B cell (primary cell): Measurements from ENCODE around the gene CADPS. TPM values are rescaled to one million over a fixed set of nuclear protein-coding genes. Genes with fewer than 3 reads are reported as not detected.

Source experiments
- ATAC-seq: fragments of 200-7000 bp; cut with Tn5 transposase; one replicate; pipeline ENCODE4 v1.10.0; 2021; ENCODE audit warnings: low read depth, mild to moderate bottlenecking, moderate number of reproducible peaks, moderate library complexity
- CTCF ChIA-PET: fragments of 350-600 bp; sonication (Branson Sonifier 250); formaldehyde crosslinking; loops from one replicate; lab custom pipeline; 2021; ENCODE audit warnings: antibody characterized with exemption, inconsistent platforms; lab: Charles Lee
- POLR2A ChIA-PET: fragments of 350-600 bp; sonication (Branson Sonifier 250); formaldehyde crosslinking; loops from one replicate; lab custom pipeline; 2021; ENCODE audit warnings: antibody characterized with exemption; lab: Charles Lee
- DNase-seq: peaks from one replicate; pipeline ENCODE4 v3.0.0; 2013
- H2AFZ ChIP-seq: 2 replicates; pipeline ENCODE4 v1.6.1; 2012; ENCODE audit warnings: mild to moderate bottlenecking, low read depth, low read length; ENCODE audit not compliant: insufficient read depth, poor library complexity, severe bottlenecking
- H3K27ac ChIP-seq, 2 donors: 1 replicate in 1 of 2; 2 replicates in 1 of 2; pipeline ENCODE4 v1.5.1; 2012 to 2013; ENCODE audit warnings: low read length in 2 of 2, mild to moderate bottlenecking in 2 of 2, moderate library complexity in 1 of 2
- H3K27me3 ChIP-seq, 4 experiments: fragments of 200-600 bp in 1 of 4; sonication (generic) in 1 of 4; replicated peaks in 1 of 4; 1 replicate in 2 of 4; 2 replicates in 2 of 4; pipeline versions ENCODE4 v1.6.1 to v1.7.0; 2013 to 2016; ENCODE audit warnings: low read length in 3 of 4, mild to moderate bottlenecking in 2 of 4, mixed read lengths in 1 of 4, moderate library complexity in 1 of 4; ENCODE audit not compliant: insufficient read depth in 4 of 4, control insufficient read depth in 3 of 4; ENCODE audit errors: control extremely low read depth in 1 of 4
- H3K36me3 ChIP-seq, 2 experiments: replicated peaks in 1 of 2; 1 replicate in 1 of 2; 2 replicates in 1 of 2; pipeline versions ENCODE4 v1.6.1 to v1.7.1; 2013; ENCODE audit warnings: low read length in 1 of 2; ENCODE audit not compliant: insufficient read depth in 2 of 2, control insufficient read depth in 1 of 2; ENCODE audit errors: control extremely low read depth in 1 of 2, extremely low read depth in 1 of 2
- H3K4me1 ChIP-seq, 2 donors: fragments of 200-600 bp in 1 of 2; sonication (generic) in 1 of 2; 1 replicate in 1 of 2; 2 replicates in 1 of 2; pipeline versions ENCODE4 v1.5.1 to v1.6.1; 2013 to 2017; ENCODE audit warnings: low read length in 2 of 2; ENCODE audit not compliant: control insufficient read depth in 2 of 2, insufficient read depth in 2 of 2
- H3K4me2 ChIP-seq: replicated peaks from 2 replicates; pipeline ENCODE3; 2012; ENCODE audit warnings: mild to moderate bottlenecking, low read depth, low read length; ENCODE audit not compliant: poor library complexity, severe bottlenecking
- H3K4me3 ChIP-seq, 5 experiments: fragments of 200-600 bp in 1 of 5; sonication (generic) in 1 of 5; 1 replicate in 3 of 5; 2 replicates in 2 of 5; pipeline versions ENCODE4 v1.5.1 to v1.7.0; 2011 to 2016; ENCODE audit warnings: low read length in 4 of 5, mild to moderate bottlenecking in 4 of 5, low read depth in 2 of 5, control low read depth in 1 of 5, moderate library complexity in 1 of 5; ENCODE audit not compliant: insufficient read depth in 1 of 5; ENCODE audit errors: control extremely low read depth in 1 of 5, extremely low read depth in 1 of 5
- H3K79me2 ChIP-seq: fragments of 200-600 bp; sonication (generic); one replicate; pipeline ENCODE4 v1.6.0; 2016; ENCODE audit warnings: low read length; ENCODE audit not compliant: control insufficient read depth, insufficient read depth
- H3K9ac ChIP-seq: fragments of 200-600 bp; sonication (generic); 2 replicates; pipeline ENCODE4 v1.6.1; 2017; ENCODE audit warnings: mild to moderate bottlenecking, low read length, moderate library complexity
- H3K9me3 ChIP-seq, 3 donors: one replicate each; pipeline versions ENCODE4 v1.6.1 to v1.7.1; 2013; ENCODE audit warnings: low read length in 2 of 3; ENCODE audit not compliant: control insufficient read depth in 2 of 3, insufficient read depth in 1 of 3; ENCODE audit errors: control extremely low read depth in 1 of 3
- H4K20me1 ChIP-seq: 2 replicates; pipeline ENCODE4 v1.6.0; 2012; ENCODE audit warnings: mild to moderate bottlenecking, low read length; ENCODE audit not compliant: insufficient read depth, control insufficient read depth, poor library complexity, severe bottlenecking
- H3K27ac Mint-ChIP-seq: one replicate; pipeline ENCODE4 v1.8.0; 2021; ENCODE audit warnings: mixed read lengths
- H3K27me3 Mint-ChIP-seq: one replicate; pipeline ENCODE4 v1.8.0; 2021; ENCODE audit warnings: mixed read lengths
- H3K4me1 Mint-ChIP-seq: one replicate; pipeline ENCODE4 v1.8.0; 2021; ENCODE audit warnings: mixed read lengths
- H3K4me3 Mint-ChIP-seq: one replicate; pipeline ENCODE4 v1.8.0; 2021; ENCODE audit warnings: mixed read lengths
- H3K9me3 Mint-ChIP-seq: one replicate; pipeline ENCODE4 v1.8.0; 2022; ENCODE audit warnings: mixed read lengths; ENCODE audit not compliant: insufficient read depth
- CTCF ChIP-seq: fragments of 200-600 bp; IDR thresholded peaks from one replicate; pipeline ENCODE4 v1.8.0; 2022; ENCODE audit warnings: antibody characterized with exemption, mild to moderate bottlenecking
- EZH2 ChIP-seq: IDR thresholded peaks from 2 replicates; pipeline ENCODE4 v1.6.1; 2012; ENCODE audit warnings: borderline replicate concordance, low read depth, mild to moderate bottlenecking, moderate library complexity, low read length; ENCODE audit not compliant: insufficient read depth, poor library complexity, severe bottlenecking
- WGBS: methylation state at CpG from one replicate; pipeline ENCODE4 v1.1.5; 2013; ENCODE audit warnings: missing lambda C conversion rate; ENCODE audit not compliant: insufficient coverage; 5-methylcytosine and 5-hydroxymethylcytosine counted together
- intact Hi-C: fragments of 100-400 bp; cut with micrococcal nuclease; formaldehyde crosslinking; loops from one replicate; pipeline ENCODE4 v1.10.0; 2022
- polyA plus RNA-seq: library from polyadenylated mRNA; depleted of rRNA; stranded (reverse); fragments of >200 nt; gene quantifications from 2 replicates; pipeline ENCODE4 v1.2.3, GENCODE V29; 2012
- total RNA-seq, 2 donors: library from RNA; stranded (reverse); fragments of 120-200 nt in 1 of 2; gene quantifications; 1 replicate in 1 of 2; 2 replicates in 1 of 2; pipeline versions ENCODE4 v1.2.3 to v1.2.4, GENCODE V29; 2013 to 2022

CADPS gene
- total and polyA plus RNA-seq, 2 donors (not counting 1 experiment from before 2014, with no cell fraction given), result 0.16 to 0.22 TPM

GRCh38 chr3:62587169-62587568 is 288.0 kb downstream of the CADPS start:
- peaks cover 7% of the 10 kb centered on the region for H3K27me3 Mint-ChIP-seq
- intact Hi-C loops, result no loop called here
- no peak overlapping the region for H3K27ac ChIP-seq
- ChIA-PET POLR2A (no interaction called here), CTCF (no interaction called here)
- H3K27ac Mint-ChIP-seq, result no peak overlapping the region
- no peaks in the 10 kb centered on the region for H3K4me1 ChIP-seq
- H3K4me2 ChIP-seq, result no peak overlapping the region
- H3K9me3 ChIP-seq, result peaks cover 0 to 10% (median 0%) of the 10 kb centered on the region in 3 donors
- TF ChIP-seq EZH2 (no peak), CTCF (no peak)
- no peak for ATAC-seq
- H3K79me2 ChIP-seq, result no peaks in the 10 kb centered on the region
- H3K9me3 Mint-ChIP-seq, result peaks cover 3% of the 10 kb centered on the region
- no peak overlapping the region for H3K9ac ChIP-seq
- no peak for DNase-seq
- H4K20me1 ChIP-seq, result no peaks in the 10 kb centered on the region
- no peak overlapping the region for H3K4me3 ChIP-seq
- no peaks in the 10 kb centered on the region for H3K4me1 Mint-ChIP-seq
- no peaks in the 10 kb centered on the region for H3K36me3 ChIP-seq
- H3K27me3 ChIP-seq, result no peaks in the 10 kb centered on the region
- no peak overlapping the region for H2AFZ ChIP-seq
- H3K4me3 Mint-ChIP-seq, result no peak overlapping the region
- 96% methylated on average over 2 of the region's 5 CpGs for WGBS

DNA sequence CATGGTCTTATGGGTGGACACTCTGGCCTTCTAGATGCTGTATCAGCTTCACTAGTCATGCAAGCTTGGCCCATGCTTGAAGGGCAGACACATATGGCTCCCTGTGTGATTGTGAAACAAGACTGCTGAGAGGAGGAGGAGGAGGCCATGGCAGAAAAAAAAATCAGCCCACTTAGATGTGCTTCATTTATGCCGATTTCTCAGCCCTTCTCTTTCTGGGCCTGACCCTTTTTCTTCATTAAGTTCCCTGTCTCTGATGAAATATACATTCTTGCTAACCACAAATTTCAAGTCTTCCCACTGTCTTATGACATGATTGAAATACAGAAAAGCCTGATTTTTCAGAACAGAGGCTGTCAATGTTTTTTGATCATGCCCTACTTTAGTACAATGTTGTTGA is 288.9 kb downstream of the CADPS start:
- Histone ChIP-seq H3K4me1 (no peaks in the 10 kb centered on the region), H3K36me3 (no peaks in the 10 kb centered on the region), H3K9ac (no peak overlapping the region), H3K27ac (no peak overlapping the region), H4K20me1 (no peaks in the 10 kb centered on the region), H3K9me3 (peaks cover 0 to 11% (median 0%) of the 10 kb centered on the region in 3 donors), H3K4me3 (no peak overlapping the region), H3K79me2 (no peaks in the 10 kb centered on the region), H3K27me3 (no peaks in the 10 kb centered on the region), H3K4me2 (no peak overlapping the region), H2AFZ (no peak overlapping the region)
- TF ChIP-seq EZH2 (no peak), CTCF (no peak)
- ChIA-PET POLR2A (no interaction called here), CTCF (no interaction called here)
- Mint-ChIP-seq H3K4me1 (no peaks in the 10 kb centered on the region), H3K27ac (no peak overlapping the region), H3K4me3 (no peak overlapping the region), H3K27me3 (peaks cover 4% of the 10 kb centered on the region), H3K9me3 (peaks cover 3% of the 10 kb centered on the region)
- no peak for ATAC-seq
- intact Hi-C loops, result no loop called here
- no peak for DNase-seq
- no CpG with 5 or more reads among the region's 1 CpG for WGBS
